HG02642 (cell line): Measurements from ENCODE around the gene S1PR3.

Source experiments
- ATAC-seq: cut with Tn5 transposase; IDR thresholded peaks from one replicate; pipeline ENCODE4 v1.9.1; 2021; ENCODE audit warnings: mild to moderate bottlenecking; ENCODE audit not compliant: unreplicated experiment, poor library complexity

The S1PR3 gene

DNA sequence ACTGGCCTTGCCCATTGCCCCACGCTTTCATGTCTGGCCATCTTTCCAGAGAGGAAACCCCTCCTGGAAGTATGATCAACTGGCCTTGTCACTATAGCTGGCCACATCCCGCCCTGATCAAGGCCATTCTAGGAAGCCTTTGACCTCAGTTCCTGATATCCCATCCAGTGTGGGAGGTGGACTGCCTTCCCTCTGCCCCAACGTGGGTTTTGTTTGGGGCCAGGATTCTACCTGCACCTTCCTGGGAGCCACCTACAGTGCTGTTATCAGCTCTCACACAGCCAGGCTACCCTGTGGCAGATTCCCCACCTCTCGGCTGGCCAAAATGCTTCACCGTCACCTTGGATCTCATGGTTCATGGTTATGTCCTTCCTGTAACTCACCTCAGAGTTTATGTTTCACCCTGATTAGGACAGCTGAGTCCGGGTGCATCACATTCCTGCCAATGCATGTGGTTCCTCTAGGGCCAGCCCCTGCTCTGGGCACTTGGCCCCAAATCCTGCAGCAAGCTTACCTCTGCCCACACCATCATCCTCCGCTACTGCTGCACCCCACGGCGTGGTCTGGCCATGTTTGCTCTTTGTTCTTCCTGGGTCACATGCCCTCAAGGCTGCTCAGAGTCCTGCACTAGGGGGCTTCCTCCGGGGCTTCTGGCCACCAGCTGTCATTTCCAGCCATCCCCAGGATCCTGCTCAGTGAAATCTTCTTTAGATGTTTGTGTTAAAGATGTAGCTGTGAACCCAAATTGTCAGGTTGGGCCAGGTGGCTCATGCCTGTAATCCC, 24.2 kb upstream of the S1PR3 start:
- ATAC-seq = no peak

GRCh38 chr9:88968799-88969198, 22.5 kb upstream of the S1PR3 start:
- ATAC-seq = no peak

GRCh38 chr9:88969646-88970373, 21.5 kb upstream of the S1PR3 start:
- no peak for ATAC-seq

DNA sequence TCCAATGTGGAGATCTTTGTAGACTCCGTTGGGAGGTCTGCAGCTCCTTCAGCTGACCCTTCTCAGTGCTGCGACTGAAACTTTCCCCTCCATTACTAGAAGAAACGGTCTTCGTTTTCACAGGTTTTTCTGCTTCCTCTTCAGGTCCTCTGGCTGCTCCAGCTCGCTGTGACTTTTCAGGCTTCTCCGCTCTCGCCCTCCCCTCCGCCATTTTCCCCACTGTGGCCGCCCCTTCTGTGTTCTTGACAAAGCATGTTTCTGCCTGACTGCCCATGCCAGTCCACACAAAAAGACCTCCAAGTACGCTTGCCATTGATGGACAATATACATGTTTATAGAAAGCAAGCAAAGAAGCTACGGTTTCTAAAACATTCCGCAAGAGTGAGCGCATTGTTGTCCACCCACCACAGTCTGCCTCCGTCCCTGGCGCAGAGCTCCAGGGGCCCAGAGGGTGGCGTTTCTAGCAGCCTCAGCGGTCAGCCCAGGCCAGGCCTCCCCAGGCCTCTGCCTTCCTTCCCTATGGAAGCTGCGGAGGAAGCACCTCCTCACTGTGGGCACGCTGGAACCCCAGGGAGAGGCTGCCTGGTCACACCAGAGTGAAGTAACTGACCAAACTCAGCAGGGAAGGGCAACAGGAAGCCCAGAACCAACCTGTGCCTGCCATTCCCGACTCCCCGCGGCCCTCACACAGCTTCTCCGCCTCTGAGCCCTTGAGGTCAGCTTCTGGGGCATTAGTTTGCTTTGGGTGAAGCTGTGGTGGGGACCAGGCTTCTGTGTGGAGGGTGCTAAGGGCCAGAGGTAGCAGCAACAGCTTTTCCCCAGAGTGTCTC, 19.9 kb upstream of the S1PR3 start:
- no peak for ATAC-seq

DNA sequence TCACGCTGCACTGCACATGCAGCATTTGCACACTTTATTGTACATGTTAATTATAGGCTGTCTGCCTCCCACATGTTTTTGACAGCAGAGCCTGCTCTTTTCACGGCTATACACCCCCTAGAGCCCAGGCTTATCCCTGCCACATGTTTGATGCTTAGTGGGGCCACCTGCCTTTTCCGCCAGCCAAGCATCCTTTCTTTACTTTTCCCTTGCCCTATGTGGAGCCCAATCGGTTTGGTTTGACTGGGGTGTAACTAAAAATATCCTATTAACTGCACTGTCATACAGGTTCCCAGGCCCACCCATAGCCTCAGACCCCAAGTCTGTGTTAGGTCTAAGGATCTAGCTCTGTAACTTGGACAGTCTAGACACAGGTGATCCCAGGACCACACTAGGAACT, 18.9 kb upstream of the S1PR3 start:
- no peak for ATAC-seq

GRCh38 chr9:88973281-88974045, 17.8 kb upstream of the S1PR3 start:
- ATAC-seq = no peak

GRCh38 chr9:88974641-88975040, 16.6 kb upstream of the S1PR3 start:
- ATAC-seq = no peak

DNA sequence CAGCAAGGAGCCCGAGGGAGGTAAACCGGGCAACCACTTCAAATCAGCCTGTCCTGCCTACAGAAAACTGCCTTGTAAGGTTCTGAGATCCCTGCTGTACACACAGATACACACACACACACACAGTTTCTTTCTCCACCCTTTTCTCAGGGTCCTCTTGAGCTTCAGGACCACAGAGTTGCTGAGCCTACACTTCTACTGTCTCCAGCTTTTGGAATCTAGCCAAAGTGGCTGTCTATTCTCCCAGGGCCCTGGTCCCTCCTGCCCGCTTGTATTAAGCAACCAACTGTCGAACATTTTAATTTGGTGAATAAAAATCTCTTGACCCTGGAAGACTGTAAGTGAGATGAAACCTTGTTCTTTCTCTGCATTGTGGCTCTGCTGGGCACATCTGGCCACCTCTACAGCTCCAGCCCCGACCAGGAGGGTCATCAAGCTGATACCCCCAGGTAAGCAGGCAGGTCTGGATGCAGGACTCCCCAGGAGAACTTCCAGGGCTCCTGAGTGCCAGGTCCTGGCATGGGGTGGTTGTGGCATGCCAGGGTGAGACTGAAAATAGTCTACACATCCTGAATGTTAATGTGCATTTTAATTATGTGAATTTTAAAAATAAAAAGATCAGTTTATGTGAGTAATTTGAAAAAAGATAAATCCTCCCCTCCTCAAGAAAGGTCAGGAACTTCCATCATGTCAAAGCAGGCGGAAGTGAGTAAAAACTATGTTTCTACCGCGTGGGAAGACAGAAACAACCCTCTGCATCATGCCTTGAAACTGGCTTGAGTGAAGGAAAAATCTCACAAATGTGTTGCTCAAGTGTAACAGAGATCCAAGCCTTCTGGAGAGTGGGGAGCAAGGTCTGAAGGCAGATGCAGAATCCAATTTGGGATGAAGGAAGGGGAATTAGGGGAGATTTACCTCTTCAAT, 15.0 kb upstream of the S1PR3 start:
- ATAC-seq = no peak

DNA sequence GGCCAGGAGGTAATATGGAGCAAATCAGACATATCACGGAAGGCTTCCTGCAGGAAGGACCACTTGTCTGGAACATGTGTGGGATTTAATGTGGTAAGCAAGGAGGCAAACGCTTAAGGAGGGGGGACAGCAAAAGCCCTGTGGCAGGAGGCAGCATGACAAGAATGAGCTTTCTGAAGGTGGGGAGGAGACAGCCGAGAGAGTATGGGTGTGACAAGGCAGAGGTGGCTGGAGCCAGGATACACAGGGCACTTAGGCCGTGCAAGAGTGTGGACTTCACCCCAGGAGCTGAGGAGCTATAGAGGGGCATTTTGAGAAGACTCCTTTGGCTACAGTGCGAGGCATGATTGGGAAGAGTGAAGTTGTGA, 14.4 kb upstream of the S1PR3 start:
- ATAC-seq = no peak

- no peak for ATAC-seq
Measured at GRCh38 chr9:88978034-88978433, 13.2 kb upstream of the S1PR3 start.

DNA sequence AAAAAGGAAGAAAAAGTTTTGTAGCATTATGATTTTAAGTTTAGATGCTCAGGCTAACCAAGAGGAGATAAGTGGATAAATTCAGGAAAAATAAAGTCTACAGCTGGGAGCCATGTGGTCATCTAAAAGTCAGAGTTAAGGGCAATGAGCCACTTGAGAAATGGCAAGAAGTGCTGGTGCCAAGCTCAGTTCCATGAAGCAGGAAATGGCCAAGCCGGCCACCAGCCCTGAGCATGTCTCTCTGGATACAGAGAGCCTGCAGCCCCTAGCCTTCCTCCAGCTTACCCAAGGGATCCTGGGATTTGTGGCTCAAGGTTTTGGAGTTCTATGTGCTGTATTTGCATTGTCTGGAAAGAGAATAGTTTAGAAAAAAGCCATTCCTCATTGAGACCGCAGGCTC, 12.2 kb upstream of the S1PR3 start:
- no peak for ATAC-seq

- ATAC-seq = no peak
Measured at GRCh38 chr9:88979791-88980190, 11.5 kb upstream of the S1PR3 start.

DNA sequence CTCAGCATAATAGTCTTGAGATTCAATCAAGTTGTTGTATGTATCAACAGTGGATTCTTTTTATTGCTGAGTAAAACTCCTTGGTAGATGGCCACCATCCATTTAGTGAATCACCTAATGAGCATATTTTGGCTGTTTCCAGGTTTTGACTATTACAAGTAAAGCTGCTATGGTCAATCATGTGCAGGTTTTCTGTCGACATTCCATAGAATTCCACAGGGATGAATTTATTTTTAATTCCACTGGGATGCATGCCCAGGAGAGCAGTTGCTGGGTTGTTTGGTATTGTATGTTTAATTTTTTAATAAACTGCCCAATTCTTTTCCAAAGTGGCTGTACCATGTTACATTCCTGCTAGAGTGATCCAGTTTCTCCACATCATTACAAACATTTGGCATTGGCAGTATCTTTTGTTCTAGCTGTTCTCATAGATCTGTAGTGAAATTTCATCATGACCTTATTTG, 10.5 kb upstream of the S1PR3 start:
- no peak for ATAC-seq

DNA sequence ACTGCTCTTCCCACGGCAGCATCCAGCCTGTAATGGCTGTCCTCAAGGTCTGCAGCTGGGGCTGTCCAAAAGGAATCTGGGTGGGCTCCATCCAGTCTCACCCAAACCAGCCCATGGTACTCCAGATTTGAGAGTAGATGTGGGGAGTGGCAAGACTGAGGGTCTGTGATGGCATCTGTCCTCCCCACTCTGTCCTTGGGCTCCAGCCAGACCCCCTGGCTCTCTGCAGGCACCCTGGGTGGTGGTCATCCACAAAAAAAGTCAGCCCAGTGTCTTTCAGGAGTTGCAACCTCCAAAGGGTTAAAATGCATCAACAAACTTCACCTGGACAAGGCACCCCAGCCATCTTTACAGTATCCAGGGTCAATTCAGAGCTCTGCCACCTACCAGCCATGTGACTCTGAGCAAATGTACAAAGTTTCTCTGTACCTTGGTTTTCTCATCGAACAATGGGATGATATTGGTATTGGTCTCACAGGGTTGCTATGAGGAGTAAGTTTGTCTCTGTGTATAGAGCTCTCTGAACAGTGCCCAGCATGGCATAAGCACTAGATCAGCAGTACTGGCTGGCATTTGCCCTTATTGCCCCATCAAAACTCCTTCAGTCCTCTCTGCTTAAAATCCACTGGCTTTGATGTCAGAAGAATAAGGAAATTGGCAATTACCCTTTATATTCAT, 7.3 kb upstream of the S1PR3 start:
- ATAC-seq = no peak

DNA sequence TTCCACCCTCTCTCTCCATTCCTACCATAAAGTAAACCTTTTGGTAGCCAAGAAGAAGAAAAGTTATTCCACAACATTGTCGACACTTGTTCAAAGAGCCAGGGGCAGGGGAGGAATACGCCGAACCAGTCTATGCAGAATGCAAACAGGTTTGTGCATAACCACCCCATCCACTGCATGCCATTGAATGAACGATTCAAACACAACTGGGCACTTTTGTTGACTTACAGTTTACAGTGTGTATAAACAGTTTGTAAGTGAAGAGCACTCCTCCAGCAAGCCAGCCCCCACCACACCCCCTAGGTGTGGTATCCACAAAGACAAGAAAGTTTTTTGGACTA, 6.8 kb upstream of the S1PR3 start:
- no peak for ATAC-seq

GRCh38 chr9:88985616-88986015, 5.7 kb upstream of the S1PR3 start:
- no peak for ATAC-seq

- ATAC-seq = no peak
Measured at GRCh38 chr9:88986776-88987175, 4.5 kb upstream of the S1PR3 start.

DNA sequence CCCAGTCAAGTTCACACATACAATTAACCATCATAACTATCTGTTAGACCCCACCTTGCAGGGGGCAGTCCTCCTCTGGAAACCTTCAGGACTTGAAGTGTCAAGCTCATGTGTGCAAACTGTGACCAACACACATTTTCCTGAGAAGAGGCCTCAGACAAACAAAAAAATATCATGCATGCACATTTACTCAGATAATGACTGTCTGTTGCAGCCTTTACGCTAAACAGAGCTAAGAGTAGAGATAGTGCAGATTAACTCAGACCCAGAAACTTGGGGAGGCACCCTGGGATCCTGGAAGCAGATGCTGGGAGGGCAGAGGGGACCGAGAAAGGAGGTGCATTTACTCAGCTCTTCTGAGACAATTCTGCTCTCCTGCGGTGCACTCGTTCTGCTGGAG, 3.6 kb upstream of the S1PR3 start:
- no peak for ATAC-seq
